IMR-90 (cell line): ENCODE measurements around the gene SPATA46. TPM values are rescaled to one million over a fixed set of nuclear protein-coding genes. Genes with fewer than 3 reads are reported as not detected.

ENCODE experiments used
- ATAC-seq: fragments of 200-7000 bp; cut with Tn5 transposase; 2 replicates; pipeline ENCODE4 v1.9.1; 2020; ENCODE audit warnings: low read depth, mild to moderate bottlenecking, moderate library complexity
- BruUV-seq: library from RNA; stranded (reverse); fragments of 400-500 nt; replicated peaks from 2 replicates; lab custom pipeline; 2021; lab: Mats Ljungman, UMichigan
- CTCF ChIA-PET: fragments of 300-600 bp; formaldehyde crosslinking; extraction: SDS; loops from one replicate; lab custom pipeline; 2021; ENCODE audit warnings: antibody characterized with exemption; lab: Yijun Ruan, JAX
- POLR2A ChIA-PET: fragments of 300-600 bp; sonication (Branson Sonifier 250); formaldehyde crosslinking; loops from one replicate; lab custom pipeline; 2022; ENCODE audit warnings: antibody characterized with exemption; ENCODE audit not compliant: unreplicated experiment; lab: Charles Lee
- DNase-seq: peaks from one replicate; pipeline ENCODE4 v3.0.0; 2013
- H2AFZ ChIP-seq: replicated peaks from 2 replicates; pipeline ENCODE3; 2013; ENCODE audit warnings: low read length, mild to moderate bottlenecking; ENCODE audit not compliant: poor library complexity
- H2AK5ac ChIP-seq: 2 replicates; pipeline ENCODE4 v1.6.1; 2013; ENCODE audit warnings: low read depth, low read length, inconsistent platforms
- H2AK9ac ChIP-seq: replicated peaks from 2 replicates; pipeline ENCODE3; 2013; ENCODE audit warnings: mild to moderate bottlenecking, low read depth, low read length, moderate library complexity; ENCODE audit not compliant: poor library complexity
- H2BK120ac ChIP-seq: 2 replicates; pipeline ENCODE4 v1.6.1; 2013; ENCODE audit warnings: low read depth, low read length, inconsistent platforms
- H2BK15ac ChIP-seq: 3 replicates; pipeline ENCODE4 v1.6.1; 2013; ENCODE audit warnings: low read depth, low read length, inconsistent platforms
- H2BK20ac ChIP-seq: 2 replicates; pipeline ENCODE4 v1.6.1; 2013; ENCODE audit warnings: low read depth, mild to moderate bottlenecking, inconsistent platforms, low read length, moderate library complexity
- H2BK5ac ChIP-seq: 2 replicates; pipeline ENCODE4 v1.6.1; 2013; ENCODE audit warnings: mild to moderate bottlenecking, low read depth, low read length, inconsistent platforms; ENCODE audit not compliant: poor library complexity, severe bottlenecking
- H3K14ac ChIP-seq: replicated peaks from 2 replicates; pipeline ENCODE4 v1.6.1; 2013; ENCODE audit warnings: low read depth, low read length, inconsistent platforms
- H3K18ac ChIP-seq: 2 replicates; pipeline ENCODE4 v1.6.1; 2013; ENCODE audit warnings: low read depth, low read length, control low read depth
- H3K23ac ChIP-seq: 2 replicates; pipeline ENCODE4 v1.6.1; 2013; ENCODE audit warnings: low read depth, low read length, inconsistent platforms
- H3K27ac ChIP-seq: 2 replicates; pipeline ENCODE4 v1.5.1; 2013; ENCODE audit warnings: mild to moderate bottlenecking, control low read depth, low read length; ENCODE audit not compliant: insufficient read depth
- H3K27me3 ChIP-seq: 2 replicates; pipeline ENCODE4 v1.6.1; 2013; ENCODE audit warnings: low read length; ENCODE audit not compliant: control insufficient read depth, insufficient read depth
- H3K36me3 ChIP-seq: 2 replicates; pipeline ENCODE4 v1.6.1; 2013; ENCODE audit warnings: low read length, mixed read lengths; ENCODE audit not compliant: control insufficient read depth, insufficient read depth
- H3K4ac ChIP-seq: 2 replicates; pipeline ENCODE4 v1.6.1; 2013; ENCODE audit warnings: low read depth, low read length, inconsistent platforms
- H3K4me1 ChIP-seq: 2 replicates; pipeline ENCODE4 v1.6.1; 2013; ENCODE audit warnings: low read length, mixed read lengths; ENCODE audit not compliant: control insufficient read depth, insufficient read depth
- H3K4me2 ChIP-seq: 2 replicates; pipeline ENCODE4 v1.6.1; 2013; ENCODE audit warnings: low read depth, mild to moderate bottlenecking, control low read depth, low read length, moderate library complexity
- H3K4me3 ChIP-seq: 2 replicates; pipeline ENCODE4 v1.5.1; 2013; ENCODE audit warnings: low read depth, mild to moderate bottlenecking, control low read depth, low read length, moderate library complexity; ENCODE audit not compliant: insufficient read depth
- H3K56ac ChIP-seq: 2 replicates; pipeline ENCODE4 v1.6.1; 2013; ENCODE audit warnings: low read length, inconsistent platforms; ENCODE audit not compliant: insufficient read depth; ENCODE audit errors: extremely low read depth
- H3K79me1 ChIP-seq, 2 experiments: 2 replicates each; pipeline ENCODE4 v1.6.1; 2013; ENCODE audit warnings: low read length in 2 of 2, inconsistent platforms in 1 of 2, low read depth in 1 of 2
- H3K9ac ChIP-seq: 2 replicates; pipeline ENCODE4 v1.6.1; 2013; ENCODE audit warnings: low read depth, low read length, control low read depth
- H3K9me1 ChIP-seq: 2 replicates; pipeline ENCODE4 v1.6.1; 2013; ENCODE audit warnings: low read length, inconsistent platforms; ENCODE audit not compliant: insufficient read depth
- H3K9me3 ChIP-seq: 2 replicates; pipeline ENCODE4 v1.6.1; 2013; ENCODE audit warnings: low read length; ENCODE audit not compliant: control insufficient read depth, insufficient read depth
- H4K20me1 ChIP-seq: 2 replicates; pipeline ENCODE4 v1.6.1; 2013; ENCODE audit warnings: low read length, inconsistent platforms; ENCODE audit not compliant: insufficient read depth
- H4K5ac ChIP-seq: 2 replicates; pipeline ENCODE4 v1.6.1; 2013; ENCODE audit warnings: mild to moderate bottlenecking, low read depth, low read length, control low read depth
- H4K8ac ChIP-seq, 2 experiments: 2 replicates each; pipeline ENCODE4 v1.6.1; 2013; ENCODE audit warnings: low read depth in 2 of 2, low read length in 2 of 2, control low read depth in 1 of 2, inconsistent platforms in 1 of 2
- H4K91ac ChIP-seq: 2 replicates; pipeline ENCODE4 v1.6.1; 2013; ENCODE audit warnings: low read depth, low read length, inconsistent platforms; ENCODE audit not compliant: insufficient read depth
- BHLHE40 ChIP-seq: fragments of 150-350 bp; IDR thresholded peaks from 2 replicates; pipeline ENCODE4 v1.6.1; 2016; ENCODE audit warnings: mild to moderate bottlenecking, low read depth, low read length
- CEBPB ChIP-seq: IDR thresholded peaks from 2 replicates; pipeline ENCODE4 v1.6.1; 2012; ENCODE audit warnings: low read depth, low read length, improper control_type of control experiment
- CHD1 ChIP-seq: IDR thresholded peaks from 2 replicates; pipeline ENCODE4 v1.6.1; 2012; ENCODE audit warnings: low read depth, low read length, improper control_type of control experiment
- FOS ChIP-seq: fragments of 150-350 bp; IDR thresholded peaks from 2 replicates; pipeline ENCODE4 v1.6.1; 2016; ENCODE audit warnings: low read depth, low read length
- MAFK ChIP-seq: IDR thresholded peaks from 2 replicates; pipeline ENCODE4 v1.6.1; 2012; ENCODE audit warnings: low read depth, low read length, improper control_type of control experiment
- MAZ ChIP-seq: IDR thresholded peaks from 2 replicates; pipeline ENCODE4 v1.6.1; 2012; ENCODE audit warnings: low read depth, mild to moderate bottlenecking, low read length, improper control_type of control experiment, moderate library complexity, borderline replicate concordance
- MXI1 ChIP-seq: IDR thresholded peaks from 2 replicates; pipeline ENCODE4 v1.6.1; 2012; ENCODE audit warnings: low read depth, mild to moderate bottlenecking, low read length, moderate library complexity, borderline replicate concordance
- POLR2A ChIP-seq: IDR thresholded peaks from 2 replicates; pipeline ENCODE4 v1.6.1; 2012; ENCODE audit warnings: mild to moderate bottlenecking, low read depth, low read length
- RAD21 ChIP-seq: IDR thresholded peaks from 2 replicates; pipeline ENCODE4 v1.6.1; 2012; ENCODE audit warnings: low read length, improper control_type of control experiment
- RCOR1 ChIP-seq: IDR thresholded peaks from 2 replicates; pipeline ENCODE4 v1.6.1; 2012; ENCODE audit warnings: mild to moderate bottlenecking, low read length, improper control_type of control experiment; ENCODE audit not compliant: insufficient replicate concordance
- RFX5 ChIP-seq: IDR thresholded peaks from 2 replicates; pipeline ENCODE4 v1.8.0; 2012; ENCODE audit warnings: low read depth, mild to moderate bottlenecking, low read length, moderate library complexity
- SMC3 ChIP-seq: fragments of 150-350 bp; IDR thresholded peaks from 2 replicates; pipeline ENCODE4 v1.6.1; 2016; ENCODE audit warnings: low read depth, mild to moderate bottlenecking, antibody characterized with exemption, low read length, moderate library complexity
- WGBS, 2 experiments: methylation state at CpG; one replicate each; pipeline versions ENCODE4 v1.1.5 to v1.1.7; 2013; ENCODE audit warnings: missing lambda C conversion rate in 2 of 2; ENCODE audit not compliant: insufficient read length in 1 of 2; ENCODE audit errors: extremely low coverage in 2 of 2; 5-methylcytosine and 5-hydroxymethylcytosine counted together
- dilution Hi-C: fragments of 300-500 bp; cut with HindIII; formaldehyde crosslinking; loops from one replicate; pipeline ENCODE4 v1.14.3; 2018; ENCODE audit warnings: low sequenced_read_pairs; ENCODE audit not compliant: unreplicated experiment
- in situ Hi-C: fragments of 300-500 bp; cut with MboI; formaldehyde crosslinking; loops from 3 replicates; pipeline ENCODE4 v1.14.3; 2019; ENCODE audit warnings: low sequenced_read_pairs, inconsistent platforms, mixed read lengths
- intact Hi-C: fragments of 100-400 bp; cut with micrococcal nuclease; formaldehyde crosslinking; loops from 2 replicates; pipeline ENCODE4 v1.10.0; 2022
- polyA plus RNA-seq, 3 experiments: library from polyadenylated mRNA; depleted of rRNA; stranded (reverse); fragments of >200 nt; gene quantifications; 2 replicates each; pipeline ENCODE4 v1.2.3, GENCODE V29; 2012; ENCODE audit warnings: low replicate concordance in 1 of 3
- total RNA-seq: library from RNA; depleted of rRNA; stranded (reverse); fragments of >200 nt; gene quantifications from 2 replicates; pipeline ENCODE4 v1.2.3, GENCODE V29; 2012
- TF ChIP-seq, protein P1 (sequence below): fragments of 150-350 bp; IDR thresholded peaks from 2 replicates; pipeline ENCODE4 v1.6.1; 2017; ENCODE audit warnings: mild to moderate bottlenecking, antibody characterized with exemption, low read length, low read depth
- TF ChIP-seq, protein P2 (sequence below): conservative IDR thresholded peaks from 2 replicates; pipeline ENCODE4 v1.5.1; 2012; ENCODE audit warnings: mild to moderate bottlenecking, low read depth, low read length, improper control_type of control experiment
- TF ChIP-seq, protein P3 (sequence below): fragments of 150-350 bp; IDR thresholded peaks from 2 replicates; pipeline ENCODE4 v1.6.1; 2016; ENCODE audit warnings: low read depth, mild to moderate bottlenecking, low read length, moderate library complexity, borderline replicate concordance

Gene SPATA46
- total and polyA plus RNA-seq, 2 of the 4 experiments (the other 2 are of a cell fraction) = not detected

DNA sequence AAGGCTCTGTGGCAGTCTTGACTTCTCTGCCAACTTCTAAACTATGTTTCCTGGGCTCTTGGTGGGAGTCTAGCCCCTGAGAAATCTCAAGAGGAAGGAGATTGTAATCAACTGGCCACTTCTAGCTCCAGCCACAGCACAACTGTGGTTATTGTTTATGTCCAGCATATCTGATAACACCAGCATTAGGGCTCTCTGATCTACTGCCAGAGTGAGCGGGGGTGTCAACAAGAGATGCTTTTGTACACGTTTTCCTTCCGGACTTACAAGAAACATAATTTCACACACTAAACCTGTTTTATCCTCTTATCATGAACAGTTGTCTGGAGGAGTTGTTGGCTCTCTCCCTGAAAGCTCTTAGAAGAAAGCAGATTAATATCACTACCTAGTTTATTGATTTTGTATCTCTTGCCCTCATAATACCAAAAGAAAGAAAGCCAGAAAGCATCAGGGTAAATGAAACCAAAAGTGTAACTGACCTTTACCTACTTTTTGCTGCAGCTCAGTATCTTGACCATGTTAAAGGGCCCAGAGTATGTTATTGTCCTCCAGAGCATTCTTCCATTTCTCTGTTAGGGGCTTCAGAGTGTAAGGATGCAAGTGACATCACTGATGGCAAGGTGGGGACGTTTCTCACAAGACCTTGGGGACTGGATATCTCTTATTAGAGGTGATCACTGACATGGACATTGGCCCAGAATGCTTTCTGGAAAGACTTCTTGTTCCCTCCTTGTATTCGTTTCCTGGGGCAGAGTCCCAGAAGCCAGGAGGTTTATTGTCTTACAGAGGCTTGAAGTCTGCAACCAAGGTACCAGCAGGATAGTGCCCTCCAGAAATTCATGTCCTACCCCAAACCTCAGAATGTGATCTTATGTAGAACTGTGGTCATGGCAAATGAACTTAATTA is 44.9 kb upstream of the SPATA46 start:
- POLR2A ChIA-PET = no interaction called here
- DNase-seq = no peak
- Histone ChIP-seq H3K27ac (no peak overlapping the region), H3K9ac (no peak overlapping the region), H3K4ac (no peak overlapping the region), H3K56ac (no peak overlapping the region), H3K4me3 (no peak overlapping the region), H2BK5ac (no peak overlapping the region), H2AK5ac (no peak overlapping the region), H3K9me1 (no peaks in the 10 kb centered on the region; the same call in 1 of the 2 replicates), H2BK120ac (no peak overlapping the region), H2AK9ac (no peak overlapping the region), H4K5ac (no peak overlapping the region), H3K23ac (no peak overlapping the region), H3K9me3 (no peaks in the 10 kb centered on the region), H3K27me3 (no peaks in the 10 kb centered on the region), H3K4me1 (no peaks in the 10 kb centered on the region; the same call in 1 of the 2 replicates), H3K36me3 (no peaks in the 10 kb centered on the region), H4K20me1 (no peaks in the 10 kb centered on the region), H4K8ac (no peak overlapping the region), H3K4me2 (no peak overlapping the region), H3K14ac (no peak overlapping the region), H3K79me1 (no peaks in the 10 kb centered on the region), H2AFZ (no peak overlapping the region), H3K18ac (no peak overlapping the region), H2BK20ac (no peak overlapping the region), H2BK15ac (no peak overlapping the region), H4K91ac (no peak overlapping the region)
- CTCF ChIA-PET = no interaction called here
- in situ Hi-C loops = no loop called here
- 80% methylated on average over 1 of the region's 5 CpGs; no CpG with 5 or more reads in 1 of the 2 experiments for WGBS, 2 experiments
- dilution Hi-C loops = no loop called here
- ATAC-seq = no peak
- intact Hi-C loops = no loop called here
- no TSS peak for BruUV-seq
- TF ChIP-seq MXI1 (no peak), MAFK (no peak), FOS (no peak), RAD21 (no peak), CEBPB (no peak), POLR2A (no peak), MAZ (no peak), SMC3 (no peak), RCOR1 (no peak), CHD1 (no peak), RFX5 (no peak), BHLHE40 (no peak)
- TF ChIP-seq, protein P1, sequence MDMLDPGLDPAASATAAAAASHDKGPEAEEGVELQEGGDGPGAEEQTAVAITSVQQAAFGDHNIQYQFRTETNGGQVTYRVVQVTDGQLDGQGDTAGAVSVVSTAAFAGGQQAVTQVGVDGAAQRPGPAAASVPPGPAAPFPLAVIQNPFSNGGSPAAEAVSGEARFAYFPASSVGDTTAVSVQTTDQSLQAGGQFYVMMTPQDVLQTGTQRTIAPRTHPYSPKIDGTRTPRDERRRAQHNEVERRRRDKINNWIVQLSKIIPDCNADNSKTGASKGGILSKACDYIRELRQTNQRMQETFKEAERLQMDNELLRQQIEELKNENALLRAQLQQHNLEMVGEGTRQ = no peak
- TF ChIP-seq, protein P2, sequence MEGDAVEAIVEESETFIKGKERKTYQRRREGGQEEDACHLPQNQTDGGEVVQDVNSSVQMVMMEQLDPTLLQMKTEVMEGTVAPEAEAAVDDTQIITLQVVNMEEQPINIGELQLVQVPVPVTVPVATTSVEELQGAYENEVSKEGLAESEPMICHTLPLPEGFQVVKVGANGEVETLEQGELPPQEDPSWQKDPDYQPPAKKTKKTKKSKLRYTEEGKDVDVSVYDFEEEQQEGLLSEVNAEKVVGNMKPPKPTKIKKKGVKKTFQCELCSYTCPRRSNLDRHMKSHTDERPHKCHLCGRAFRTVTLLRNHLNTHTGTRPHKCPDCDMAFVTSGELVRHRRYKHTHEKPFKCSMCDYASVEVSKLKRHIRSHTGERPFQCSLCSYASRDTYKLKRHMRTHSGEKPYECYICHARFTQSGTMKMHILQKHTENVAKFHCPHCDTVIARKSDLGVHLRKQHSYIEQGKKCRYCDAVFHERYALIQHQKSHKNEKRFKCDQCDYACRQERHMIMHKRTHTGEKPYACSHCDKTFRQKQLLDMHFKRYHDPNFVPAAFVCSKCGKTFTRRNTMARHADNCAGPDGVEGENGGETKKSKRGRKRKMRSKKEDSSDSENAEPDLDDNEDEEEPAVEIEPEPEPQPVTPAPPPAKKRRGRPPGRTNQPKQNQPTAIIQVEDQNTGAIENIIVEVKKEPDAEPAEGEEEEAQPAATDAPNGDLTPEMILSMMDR = no peak
- TF ChIP-seq, protein P3, sequence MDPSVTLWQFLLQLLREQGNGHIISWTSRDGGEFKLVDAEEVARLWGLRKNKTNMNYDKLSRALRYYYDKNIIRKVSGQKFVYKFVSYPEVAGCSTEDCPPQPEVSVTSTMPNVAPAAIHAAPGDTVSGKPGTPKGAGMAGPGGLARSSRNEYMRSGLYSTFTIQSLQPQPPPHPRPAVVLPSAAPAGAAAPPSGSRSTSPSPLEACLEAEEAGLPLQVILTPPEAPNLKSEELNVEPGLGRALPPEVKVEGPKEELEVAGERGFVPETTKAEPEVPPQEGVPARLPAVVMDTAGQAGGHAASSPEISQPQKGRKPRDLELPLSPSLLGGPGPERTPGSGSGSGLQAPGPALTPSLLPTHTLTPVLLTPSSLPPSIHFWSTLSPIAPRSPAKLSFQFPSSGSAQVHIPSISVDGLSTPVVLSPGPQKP = no peak
